HG03095 (cell line): ENCODE results near the gene SLC25A30.
"Not testable (repeated sequence)": the region's sequence is repeated elsewhere in the genome, so short reads cannot be mapped to it uniquely, and the experiment has no call there.

Experiments used
- ATAC-seq: cut with Tn5 transposase; IDR thresholded peaks from one replicate; pipeline ENCODE4 v1.9.1; 2021; ENCODE audit warnings: moderate library complexity; ENCODE audit not compliant: unreplicated experiment

Gene SLC25A30

GRCh38 chr13:45368571-45368970 lies 49.6 kb downstream of the SLC25A30 start:
- no peak for ATAC-seq

- ATAC-seq = no peak
These were observed 50.2 kb downstream of the SLC25A30 start for GRCh38 chr13:45368005-45368404.

GRCh38 chr13:45367358-45367757 lies 50.8 kb downstream of the SLC25A30 start:
- peak; percentile 94 for ATAC-seq

GRCh38 chr13:45365558-45365885 lies 52.7 kb downstream of the SLC25A30 start:
- no peak for ATAC-seq

- ATAC-seq = no peak
These were observed 53.2 kb downstream of the SLC25A30 start for GRCh38 chr13:45364876-45365557.

GRCh38 chr13:45362939-45363338 lies 55.2 kb downstream of the SLC25A30 start:
- no peak for ATAC-seq

- ATAC-seq = no peak
These were observed 56.5 kb downstream of the SLC25A30 start for GRCh38 chr13:45361596-45362206.

- ATAC-seq = no peak
These were observed 61.1 kb downstream of the SLC25A30 start for GRCh38 chr13:45356966-45357672.

- ATAC-seq = no peak
These were observed 64.3 kb downstream of the SLC25A30 start for GRCh38 chr13:45353895-45354294.

GRCh38 chr13:45352031-45352430 lies 66.1 kb downstream of the SLC25A30 start:
- no peak for ATAC-seq

- ATAC-seq = no peak
These were observed 68.0 kb downstream of the SLC25A30 start for GRCh38 chr13:45350152-45350551.

GRCh38 chr13:45349438-45349837 lies 68.7 kb downstream of the SLC25A30 start:
- no peak for ATAC-seq

- ATAC-seq = not testable (repeated sequence)
These were observed 74.1 kb downstream of the SLC25A30 start for GRCh38 chr13:45344064-45344463.
